Measurements from ENCODE around the gene TTC31. TPM values are rescaled to one million over a fixed set of nuclear protein-coding genes. Genes with fewer than 3 reads are reported as not detected.

TTC31 gene
- total and polyA plus RNA-seq, 2 donors (not counting 1 experiment from before 2014, with no cell fraction given): 68.5 to 72.3 TPM

GRCh38 chr2:74497777-74498499, 15.1 kb downstream of the TTC31 start:
- CTCF ChIA-PET: interaction anchor here (0.6 to 1.7 kb wide), 3 partner anchors 9 to 62 kb away, joined by 3 to 6 read pairs (median 4); partner anchors contain the start of gene PCGF1
- H3K9me3 ChIP-seq (ENCODE audit: control extremely low read depth in 1 of 3, control insufficient read depth in 2 of 3, insufficient read depth in 1 of 3, low read length in 2 of 3): peaks cover 0 to 22% (median 0%) of the 10 kb centered on the region in 3 donors
- no peak for TF ChIP-seq EZH2 (IDR thresholded peaks at IDR 0.05; ENCODE audit: borderline replicate concordance, insufficient read depth, low read depth, low read length, poor library complexity, severe bottlenecking)
- TF ChIP-seq CTCF (IDR thresholded peaks at IDR 0.05): no peak
- peak overlapping the region; percentile 64 for H2AFZ ChIP-seq (ENCODE audit: insufficient read depth, low read depth, low read length, poor library complexity, severe bottlenecking)
- peaks cover 39 to 41% of the 10 kb centered on the region in 2 donors for H3K4me1 ChIP-seq (ENCODE audit: control insufficient read depth in 2 of 2, insufficient read depth in 2 of 2, low read length in 2 of 2)
- intact Hi-C loops (cut with micrococcal nuclease): loop anchor here (5.0 kb wide), 1 partner anchor 34 kb away; no protein-coding TSS in a partner anchor
- no peaks in the 10 kb centered on the region for H3K79me2 ChIP-seq (ENCODE audit: control insufficient read depth, insufficient read depth, low read length)
- peak overlapping the region in 4 of 5 experiments; percentile 30 to 69 (median 51) for H3K4me3 ChIP-seq (ENCODE audit: control extremely low read depth in 1 of 5, extremely low read depth in 1 of 5, insufficient read depth in 1 of 5, low read depth in 2 of 5, low read length in 4 of 5)
- Mint-ChIP-seq H3K27me3 (peaks cover 44% of the 10 kb centered on the region), H3K4me1 (peaks cover 38% of the 10 kb centered on the region), H3K9me3 (ENCODE audit: insufficient read depth) (no peaks in the 10 kb centered on the region), H3K27ac (peak overlapping the region; percentile 64), H3K4me3 (peak overlapping the region; percentile 92)
- peaks cover 0 to 60% (median 32%) of the 10 kb centered on the region in 4 experiments for H3K27me3 ChIP-seq (replicated peaks in 1 of 4; ENCODE audit: control extremely low read depth in 1 of 4, control insufficient read depth in 3 of 4, insufficient read depth in 4 of 4, low read length in 3 of 4)
- H4K20me1 ChIP-seq (ENCODE audit: control insufficient read depth, insufficient read depth, low read length, poor library complexity, severe bottlenecking): no peaks in the 10 kb centered on the region
- POLR2A ChIA-PET: interaction anchor here (0.5 to 1.9 kb wide), 5 partner anchors 9 to 149 kb away, joined by 3 to 7 read pairs (median 3); partner anchors contain the start of genes AUP1, HTRA2 and PCGF1
- H3K27ac ChIP-seq (ENCODE audit: low read length in 2 of 2): no peak overlapping the region
- 9% methylated on average over 61 of the region's 61 CpGs for WGBS (ENCODE audit: insufficient coverage)
- peaks cover 0 to 13% of the 10 kb centered on the region in 2 experiments for H3K36me3 ChIP-seq (replicated peaks in 1 of 2; ENCODE audit: control extremely low read depth in 1 of 2, control insufficient read depth in 1 of 2, extremely low read depth in 1 of 2, insufficient read depth in 2 of 2, low read length in 1 of 2)
- ATAC-seq (ENCODE audit: low read depth) (no peak), DNase-seq (peak; percentile 57)
- H3K9ac ChIP-seq (ENCODE audit: low read length): peak overlapping the region; percentile 70
- H3K4me2 ChIP-seq (replicated peaks; ENCODE audit: low read depth, low read length, poor library complexity, severe bottlenecking): peak overlapping the region; percentile 91
